Dedifferentiated amniotic fluid mesenchymal stem cell (primary cell): ENCODE data around the gene FAM43B.

Experiments used
- DNase-seq: peaks from one replicate; pipeline ENCODE4 v3.0.0-alpha.2; 2016; ENCODE audit errors: extremely low spot score

FAM43B gene

DNA sequence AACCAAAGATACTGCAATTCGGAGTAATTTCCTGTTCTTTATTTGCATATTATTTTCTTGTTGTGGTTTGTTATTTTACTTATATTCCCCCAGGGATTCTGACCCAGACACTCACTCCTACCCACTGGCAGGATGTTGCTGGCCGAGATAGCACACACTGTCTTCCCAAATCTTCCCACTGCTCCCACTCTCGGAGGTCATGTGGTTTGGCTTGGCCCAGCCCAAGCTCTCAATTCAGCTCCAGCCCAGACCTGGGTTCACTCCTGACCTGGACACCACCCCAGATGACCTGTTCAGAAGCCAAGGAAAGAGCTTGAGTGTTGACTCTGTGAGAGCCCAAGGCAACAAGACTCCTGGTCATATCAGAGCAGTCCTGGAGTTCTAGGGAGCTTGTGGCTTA is 1.2 kb upstream of the FAM43B start:
- no peak for DNase-seq

DNA sequence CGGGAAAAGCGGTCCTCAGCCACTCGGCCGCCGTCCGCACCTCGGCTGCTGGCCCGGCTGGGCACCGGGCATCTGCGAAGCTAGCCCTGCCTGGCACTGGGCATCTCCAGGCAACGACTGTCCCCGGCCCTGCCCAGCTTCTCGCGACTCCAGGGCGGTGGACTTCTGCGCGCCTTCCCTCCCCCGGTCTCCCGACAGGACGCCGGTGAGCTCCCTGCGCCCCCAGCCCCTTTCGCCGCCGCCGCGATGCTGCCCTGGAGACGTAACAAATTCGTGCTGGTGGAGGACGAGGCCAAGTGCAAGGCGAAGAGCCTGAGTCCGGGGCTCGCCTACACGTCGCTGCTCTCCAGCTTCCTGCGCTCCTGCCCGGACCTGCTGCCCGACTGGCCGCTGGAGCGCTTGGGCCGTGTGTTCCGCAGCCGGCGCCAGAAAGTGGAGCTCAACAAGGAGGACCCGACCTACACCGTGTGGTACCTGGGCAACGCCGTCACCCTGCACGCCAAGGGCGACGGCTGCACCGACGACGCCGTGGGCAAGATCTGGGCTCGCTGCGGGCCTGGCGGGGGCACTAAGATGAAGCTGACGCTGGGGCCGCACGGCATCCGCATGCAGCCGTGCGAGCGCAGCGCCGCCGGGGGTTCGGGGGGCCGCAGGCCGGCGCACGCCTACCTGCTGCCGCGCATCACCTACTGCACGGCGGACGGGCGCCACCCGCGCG is 514 bp downstream of the FAM43B start:
- DNase-seq = no peak

- DNase-seq = no peak
Observed at GRCh38 chr1:20555025-20555757, 2.8 kb downstream of the FAM43B start.

GRCh38 chr1:20555758-20556120 is 3.4 kb downstream of the FAM43B start:
- no peak for DNase-seq

DNA sequence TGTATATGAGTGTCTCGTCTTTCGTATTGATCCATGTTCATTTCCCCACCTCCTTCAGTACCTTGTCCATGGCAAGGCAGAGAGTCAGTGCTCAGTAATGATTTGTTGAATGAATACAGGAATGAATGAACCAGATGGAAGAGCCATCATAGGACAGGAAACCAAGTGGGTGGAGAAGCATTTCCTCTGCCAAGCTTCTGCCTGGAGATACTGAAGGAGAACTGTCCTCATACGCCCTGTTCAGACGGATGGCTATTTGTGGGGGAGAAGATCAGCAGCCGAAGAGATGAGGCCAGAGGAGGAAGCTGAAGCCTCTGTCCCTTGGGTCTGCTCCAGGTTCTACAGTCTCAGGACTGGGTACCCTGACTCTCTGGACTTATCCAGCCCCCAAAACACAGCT is 5.8 kb downstream of the FAM43B start:
- no peak for DNase-seq

- no peak for DNase-seq
Observed at GRCh38 chr1:20560966-20561365, 8.6 kb downstream of the FAM43B start.

DNA sequence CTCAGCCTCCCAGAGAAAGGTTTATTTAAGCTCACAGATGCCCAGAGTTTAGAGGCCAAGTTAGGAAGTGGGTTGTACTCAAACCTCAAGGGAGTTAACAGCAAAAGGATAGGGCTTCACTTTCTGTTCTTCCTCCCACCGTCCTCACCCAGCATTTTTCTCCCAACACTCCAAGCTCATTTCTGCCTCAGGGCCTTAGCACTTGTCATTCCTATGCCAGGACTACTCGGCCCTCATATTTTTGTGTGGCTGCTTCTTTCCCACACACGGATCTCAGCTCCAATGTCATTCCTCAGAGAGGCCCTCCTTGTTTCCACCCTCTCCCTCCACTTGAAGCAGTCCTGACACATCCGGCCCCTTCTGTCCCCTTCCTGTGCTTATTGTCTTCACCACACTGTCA is 12.9 kb downstream of the FAM43B start:
- no peak for DNase-seq

DNA sequence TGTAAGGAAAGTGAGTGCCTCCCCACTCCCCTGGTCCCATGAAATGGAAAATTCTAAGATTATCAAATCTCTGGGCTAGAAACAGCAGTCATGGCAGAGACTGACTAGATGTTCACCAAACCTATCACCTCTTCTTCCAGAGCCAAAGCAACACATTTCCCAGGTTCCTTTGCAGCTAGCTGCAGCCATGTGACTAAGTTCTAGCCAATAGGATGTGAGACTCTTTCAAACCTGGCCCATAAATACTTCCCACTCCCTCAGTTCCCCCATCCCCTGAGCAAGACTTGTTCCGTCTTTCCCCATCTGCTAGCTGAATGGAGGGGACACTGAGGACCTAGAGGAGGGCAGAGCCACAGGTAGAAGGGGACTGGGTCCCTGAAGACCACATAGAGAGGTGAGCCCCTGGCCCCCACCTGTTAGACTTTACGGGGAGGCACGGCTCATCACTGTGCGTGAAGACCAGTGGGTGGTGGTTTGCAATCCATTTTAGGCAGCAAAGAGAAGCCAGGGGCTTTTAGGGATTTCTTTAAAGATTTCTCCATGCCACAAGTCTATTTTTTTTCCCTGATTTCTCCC is 17.2 kb downstream of the FAM43B start:
- no peak for DNase-seq

- no peak for DNase-seq
Observed at GRCh38 chr1:20571427-20571826, 19.1 kb downstream of the FAM43B start.

DNA sequence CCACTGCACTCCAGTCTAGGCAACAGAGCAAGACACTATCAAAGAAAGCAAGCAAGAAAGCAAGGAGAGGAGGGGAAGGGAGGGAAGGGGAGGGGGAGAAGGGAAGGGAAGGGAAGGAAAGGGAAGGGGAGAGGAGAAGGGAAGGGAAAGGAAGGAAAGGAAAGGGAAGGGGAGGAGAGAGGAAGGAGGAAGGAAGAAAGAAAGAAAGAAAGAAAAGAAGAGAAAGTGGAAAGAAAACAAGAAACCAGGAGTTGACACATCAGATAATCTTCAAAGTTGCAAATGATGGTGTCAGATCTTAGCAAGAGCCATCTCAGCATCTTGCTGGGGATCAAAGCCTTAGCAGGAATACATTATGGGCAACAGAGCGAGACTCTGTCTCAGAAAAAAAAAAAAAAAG is 21.6 kb downstream of the FAM43B start:
- no peak for DNase-seq

DNA sequence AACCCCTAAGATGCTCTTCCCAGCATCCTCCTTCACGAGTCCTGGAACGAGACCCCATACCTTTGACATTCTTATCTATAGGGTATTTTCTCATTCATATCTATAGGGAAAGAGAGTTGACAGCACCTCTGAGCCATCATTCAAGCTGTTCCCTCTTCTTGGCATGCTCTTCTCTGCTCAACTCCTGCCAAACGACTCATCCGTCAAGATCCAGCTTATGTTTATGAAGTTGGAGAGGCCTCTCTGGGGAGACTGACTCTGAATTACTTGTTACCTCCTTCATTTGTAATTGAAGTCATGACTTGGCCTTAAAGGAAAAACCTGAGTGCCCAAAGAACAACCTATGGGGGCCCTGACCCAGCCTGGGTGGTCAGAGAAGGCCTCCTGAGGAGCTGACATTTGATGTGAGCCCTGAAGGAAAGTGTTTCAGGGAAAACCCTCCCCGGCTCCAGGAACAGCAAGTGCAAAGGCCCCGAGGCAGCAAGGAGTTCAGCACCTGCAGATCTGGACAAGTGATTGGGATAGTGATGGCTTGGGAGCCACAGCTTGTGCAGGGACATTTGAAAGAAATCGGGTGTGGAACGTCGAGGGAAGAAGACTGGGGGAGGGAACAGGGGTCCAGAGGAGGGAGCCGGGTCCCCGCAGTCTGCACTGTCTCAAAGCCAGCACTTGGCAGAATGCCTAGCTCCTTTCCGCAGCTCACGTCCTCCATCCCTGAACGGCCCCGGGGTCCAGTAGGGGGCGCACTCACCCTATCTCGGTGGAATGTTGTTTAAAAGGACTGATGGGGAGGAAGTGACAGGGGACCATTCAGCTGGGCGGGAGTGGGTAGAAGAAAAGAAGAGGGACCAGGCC is 22.5 kb downstream of the FAM43B start:
- no peak for DNase-seq

GRCh38 chr1:20575541-20576336 is 23.4 kb downstream of the FAM43B start:
- no peak for DNase-seq

DNA sequence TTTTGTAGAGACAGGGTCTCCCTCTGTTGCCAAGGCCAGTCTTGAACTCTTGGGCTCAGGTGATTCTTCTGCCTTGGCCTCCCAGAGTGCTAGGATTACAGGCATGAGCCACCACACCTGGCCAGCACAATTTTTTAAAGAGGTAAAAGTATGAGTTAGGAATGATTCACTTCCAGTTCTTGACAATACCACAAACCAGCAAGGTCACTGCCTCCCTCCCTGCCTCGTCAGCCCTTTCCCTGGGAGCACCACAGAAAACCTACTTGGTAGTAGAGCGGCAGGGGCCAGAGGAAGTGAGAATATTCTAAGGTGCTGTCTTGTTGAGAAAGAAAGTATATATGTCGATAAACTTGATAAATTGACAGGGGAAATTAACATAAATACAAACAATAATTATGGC is 25.7 kb downstream of the FAM43B start:
- no peak for DNase-seq

DNA sequence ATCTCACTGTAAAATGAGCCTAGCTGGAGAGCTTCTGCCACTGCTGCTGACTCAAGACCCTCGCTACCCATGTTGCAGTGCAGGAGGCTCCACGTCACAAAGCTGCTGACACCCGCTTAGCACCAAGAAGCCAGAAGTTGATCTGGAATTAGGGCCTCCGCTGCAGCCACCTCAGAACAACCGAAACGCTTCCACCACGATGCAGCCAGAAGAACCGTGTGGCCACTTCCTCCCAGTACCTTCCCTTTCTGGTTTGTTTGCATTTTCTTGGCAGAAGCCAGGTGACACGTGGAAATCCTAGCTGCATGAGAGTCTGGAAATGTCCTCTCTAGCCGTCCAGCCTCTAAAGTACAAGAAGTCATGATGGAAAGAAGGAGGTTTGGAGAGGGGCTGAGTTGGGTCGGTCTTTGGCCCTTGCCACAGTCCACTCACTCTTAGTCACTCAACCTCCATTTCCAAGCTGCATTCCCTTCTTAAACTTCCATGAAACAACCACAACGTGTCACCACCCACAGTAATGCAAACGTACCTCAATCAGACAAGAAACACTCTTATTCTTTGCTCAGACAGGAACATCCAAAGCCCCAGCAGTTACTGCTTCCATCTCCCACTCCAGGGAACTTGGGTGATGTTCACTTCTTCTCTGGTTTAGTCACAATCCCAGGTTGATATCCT is 26.5 kb downstream of the FAM43B start:
- DNase-seq = no peak

DNA sequence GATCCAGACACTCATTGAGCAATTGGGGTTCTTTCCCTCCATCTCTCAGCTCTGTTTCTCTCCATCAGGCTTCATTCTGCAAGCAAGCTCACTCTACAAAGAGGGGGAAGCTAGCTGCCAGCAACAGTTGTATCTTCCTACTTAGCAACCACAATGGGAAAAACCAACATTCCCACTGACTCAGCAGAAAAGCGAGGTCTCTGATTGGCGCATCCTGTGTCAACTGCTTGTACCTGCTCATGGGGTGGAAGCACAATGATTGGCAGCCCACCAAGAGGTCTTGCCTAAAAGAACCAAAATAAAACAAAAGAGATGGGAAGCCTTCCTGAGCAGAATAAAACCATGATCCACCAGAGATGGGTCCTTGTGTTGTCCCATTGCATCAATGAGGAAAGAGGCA is 32.5 kb downstream of the FAM43B start:
- DNase-seq = no peak

DNA sequence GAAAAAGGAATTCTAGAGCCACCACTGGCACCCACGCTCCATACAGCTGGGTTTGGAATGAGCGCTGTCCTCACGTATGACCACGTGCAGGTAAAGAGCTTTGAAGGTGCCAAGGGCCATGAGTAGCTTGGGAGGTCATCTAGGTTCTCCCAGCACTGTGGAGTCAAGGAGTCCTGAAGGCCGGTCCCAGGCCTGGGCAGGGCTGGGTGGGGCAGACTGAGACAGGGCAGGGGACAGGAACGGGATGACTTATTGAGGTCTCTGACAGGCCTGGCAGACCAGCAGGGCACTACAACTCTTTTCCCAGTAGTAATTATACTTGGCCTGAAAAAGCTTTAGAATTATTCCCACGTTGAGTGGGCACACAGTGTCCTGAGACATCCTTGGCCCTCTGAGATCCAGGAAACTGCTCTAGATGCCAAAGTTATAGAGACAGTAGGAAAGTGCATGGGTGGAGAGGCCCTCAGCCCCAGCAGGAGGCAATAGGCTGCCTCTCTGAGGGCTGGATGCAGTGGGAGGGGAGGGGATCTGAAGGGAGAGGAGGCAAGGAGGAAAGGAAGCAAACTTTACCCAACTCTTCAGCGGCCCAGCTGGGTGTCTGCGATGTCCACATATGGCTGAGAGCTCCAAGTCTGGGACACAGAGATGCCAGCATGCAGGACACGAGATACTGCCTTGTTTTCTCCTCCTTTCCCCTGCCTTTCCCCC is 34.7 kb downstream of the FAM43B start:
- DNase-seq = no peak

DNA sequence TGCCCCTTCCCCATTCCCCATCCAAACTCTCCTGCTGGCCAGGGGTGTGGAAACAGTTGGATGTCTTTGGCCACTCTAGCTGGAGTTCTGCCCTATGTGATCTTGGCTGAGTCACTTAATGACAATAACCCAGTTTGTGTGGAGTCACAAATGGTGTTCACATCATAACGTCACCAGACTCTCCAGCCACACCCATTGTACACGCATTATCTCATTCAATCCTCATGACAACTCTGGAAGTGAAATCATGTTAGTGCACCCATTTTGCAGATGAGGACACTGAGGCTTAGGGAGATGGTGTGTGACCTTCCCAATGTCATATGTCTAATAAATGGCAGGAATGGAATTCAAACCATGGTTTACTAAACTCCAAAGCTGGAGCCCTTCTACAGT is 35.3 kb downstream of the FAM43B start:
- no peak for DNase-seq

DNA sequence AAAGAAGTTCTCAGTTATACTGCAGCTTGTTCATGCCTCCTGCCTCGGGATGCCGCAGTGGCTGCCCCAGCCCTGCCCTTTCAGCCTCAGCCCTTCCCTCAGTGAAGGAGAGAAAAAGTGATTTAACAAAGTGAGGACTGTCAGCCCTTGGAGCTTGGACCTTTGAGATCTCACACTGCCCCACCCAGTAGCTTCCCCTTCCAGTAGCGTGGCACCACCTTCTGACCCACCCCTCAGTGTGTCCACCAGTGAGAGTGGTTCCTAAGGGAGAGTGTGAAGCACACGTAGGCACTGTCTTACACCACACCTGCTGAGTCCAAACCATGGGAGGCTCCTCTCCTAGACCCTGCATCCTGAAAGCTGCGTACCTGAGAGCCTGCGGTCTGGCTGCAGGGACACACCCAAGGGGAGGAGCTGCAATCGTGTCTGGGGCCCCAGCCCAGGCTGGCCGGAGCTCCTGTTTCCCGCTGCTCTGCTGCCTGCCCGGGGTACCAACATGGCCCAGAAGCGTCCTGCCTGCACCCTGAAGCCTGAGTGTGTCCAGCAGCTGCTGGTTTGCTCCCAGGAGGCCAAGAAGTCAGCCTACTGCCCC is 36.4 kb downstream of the FAM43B start, which contains the start of gene CDA:
Gene CDA (plus strand): TSS at position 464 of the 592 bp plus-strand sequence. CDS start 33 bp downstream, at position 497.
- DNase-seq = no peak

DNA sequence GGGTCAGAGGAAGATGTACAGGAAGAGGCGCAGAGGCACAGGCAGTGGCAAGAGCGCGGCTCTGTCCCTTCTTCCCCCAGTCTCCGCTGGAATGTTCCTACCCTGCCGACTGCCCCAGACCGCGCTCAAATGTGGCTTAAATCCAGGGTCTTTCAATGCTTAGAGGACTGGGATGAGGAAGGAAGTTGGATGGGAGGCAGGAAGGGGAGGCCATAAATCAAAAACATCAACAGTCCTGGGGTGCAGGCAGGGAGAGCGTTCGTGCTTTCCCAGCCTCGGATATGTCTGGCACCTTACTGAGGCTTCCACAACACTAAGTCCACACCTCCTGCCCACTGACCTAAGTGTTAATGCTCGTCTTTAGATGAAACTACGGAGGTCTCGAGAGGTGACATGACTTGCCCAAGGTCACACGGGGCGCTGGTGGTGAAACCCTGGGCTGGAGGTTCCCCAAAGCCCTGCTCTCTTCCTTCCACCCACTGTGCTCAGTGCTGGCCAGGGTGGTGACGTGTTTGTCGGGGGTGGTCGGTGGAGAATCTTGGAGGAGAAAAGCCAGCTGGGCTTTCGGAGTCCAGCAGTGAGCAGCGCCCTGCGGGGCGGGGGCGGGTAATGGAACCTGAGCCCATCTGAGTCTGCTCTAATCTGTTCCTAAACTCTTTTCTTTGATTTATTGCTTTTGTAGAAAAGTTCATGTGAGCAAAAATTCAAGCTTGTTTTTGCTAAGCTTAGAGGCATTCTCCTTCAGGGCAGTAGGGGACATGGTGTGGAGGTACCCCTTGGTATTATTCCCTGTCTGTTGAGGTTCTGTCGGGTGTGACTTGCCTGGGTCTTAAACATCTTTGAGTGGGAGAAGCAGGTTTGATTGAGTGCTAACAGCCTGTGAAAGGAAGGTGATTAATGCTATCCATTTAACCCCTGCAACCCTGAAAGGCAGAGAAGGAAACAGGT is 37.2 kb downstream of the FAM43B start:
- DNase-seq = no peak
